K562 (cell line): ENCODE measurements around the gene GLCCI1. TPM values are rescaled to one million over a fixed set of nuclear protein-coding genes. Genes with fewer than 3 reads are reported as not detected.

Source experiments
- BCLAF1 ChIP-seq, 2 experiments: fragments of 450-650 bp in 1 of 2; IDR thresholded peaks; 2 replicates each; pipeline ENCODE4 v1.6.1; 2011 to 2017; ENCODE audit warnings: low read depth in 2 of 2, antibody characterized with exemption in 1 of 2, borderline replicate concordance in 1 of 2, low read length in 1 of 2, mild to moderate bottlenecking in 1 of 2, mixed read lengths in 1 of 2; ENCODE audit not compliant: control insufficient read depth in 1 of 2
- EGR1 ChIP-seq: fragments of 450-650 bp; conservative IDR thresholded peaks from 2 replicates; pipeline ENCODE4 v1.6.1; 2017; ENCODE audit warnings: mild to moderate bottlenecking
- ILK ChIP-seq: fragments of 450-650 bp; IDR thresholded peaks from 2 replicates; pipeline ENCODE4 v1.6.1; 2016; ENCODE audit warnings: missing genetic modification characterization, low read depth, mild to moderate bottlenecking, missing compliant biosample characterization, moderate library complexity, borderline replicate concordance
- KLF6 ChIP-seq: fragments of 250-450 bp; sonication (Bioruptor Pico); IDR thresholded peaks from 2 replicates; pipeline ENCODE4 v1.4.0; 2020; ENCODE audit warnings: mild to moderate bottlenecking, moderate library complexity, borderline replicate concordance
- POLR2B ChIP-seq: fragments of 450-650 bp; IDR thresholded peaks from 2 replicates; pipeline ENCODE4 v1.6.1; 2018; ENCODE audit warnings: low read depth; ENCODE audit not compliant: partially characterized antibody
- POLR3A ChIP-seq: IDR thresholded peaks from 2 replicates; pipeline ENCODE4 v1.6.1; 2011; ENCODE audit warnings: borderline replicate concordance, mild to moderate bottlenecking, moderate library complexity; ENCODE audit not compliant: insufficient read length, insufficient read depth; ENCODE audit errors: extremely low read depth
- PTRF ChIP-seq: fragments of 450-650 bp; IDR thresholded peaks from 2 replicates; pipeline ENCODE4 v1.6.1; 2016; ENCODE audit warnings: mild to moderate bottlenecking, missing genetic modification characterization, missing compliant biosample characterization
- SRSF9 ChIP-seq: fragments of 200-400 bp; formaldehyde crosslinking; IDR thresholded peaks from 2 replicates; pipeline ENCODE4 v1.6.1; 2017; ENCODE audit warnings: low read depth, low read length, borderline replicate concordance
- TGIF2 ChIP-seq: sonication (generic); formaldehyde crosslinking; IDR thresholded peaks from 2 replicates; pipeline ENCODE4 v1.8.1; 2022; ENCODE audit warnings: mild to moderate bottlenecking, missing genetic modification reagents, moderate library complexity
- polyA plus RNA-seq, 8 experiments: library from polyadenylated mRNA; depleted of rRNA in 4 of 8; stranded (reverse) in 5 of 8; unstranded in 3 of 8; fragments of >200 nt; fragmentation: Nextera tagmentation in 2 of 8; fragmentation: Illumina TruSeq in 1 of 8; extraction: Ambion mirVana in 2 of 8; extraction: Trizol in 1 of 8; gene quantifications; 2 replicates each; pipeline versions ENCODE4 v1.2.1 to v1.2.3, GENCODE V29; 2011 to 2014; ENCODE audit warnings: inconsistent platforms in 1 of 8, missing spikeins in 1 of 8
- total RNA-seq, 7 experiments: library from RNA; depleted of rRNA in 6 of 7; stranded (reverse); fragments of >200 nt in 6 of 7; fragmentation: Illumina TruSeq in 2 of 7; extraction: Trizol in 2 of 7; gene quantifications; 2 replicates each; pipeline versions ENCODE4 v1.2.1 to v1.2.3, GENCODE V29; 2011 to 2021; ENCODE audit warnings: low replicate concordance in 1 of 7
- TF ChIP-seq, protein P1 (sequence below): fragments of 450-650 bp; IDR thresholded peaks from 2 replicates; pipeline ENCODE4 v1.6.1; 2016
- TF ChIP-seq, protein P2 (sequence below): sonication (generic); formaldehyde crosslinking; IDR thresholded peaks from 2 replicates; pipeline ENCODE4 v1.8.0; 2022; ENCODE audit warnings: missing genetic modification reagents, mild to moderate bottlenecking, moderate library complexity, borderline replicate concordance

Gene GLCCI1
- total and polyA plus RNA-seq, 9 of the 15 experiments (the other 6 are each of a cell fraction or from before 2014, with no cell fraction given): 2.7 to 11.9 (median 7.2) TPM

DNA sequence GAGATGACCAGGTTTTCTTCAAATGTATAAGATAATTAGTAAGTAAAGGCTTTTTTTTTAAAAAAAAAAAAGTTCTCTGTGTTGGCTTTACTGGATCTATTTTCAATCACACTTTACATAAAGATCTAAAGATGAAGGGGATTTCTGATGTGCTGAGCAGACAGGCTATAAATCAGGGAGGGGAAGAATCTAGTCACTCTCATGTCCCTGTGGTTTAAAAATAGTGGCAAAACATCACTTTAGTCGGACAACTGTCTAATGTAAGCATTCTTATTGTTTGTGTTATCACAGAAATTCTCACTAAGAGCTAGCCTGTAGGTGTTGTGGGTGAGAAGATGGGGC lies 160.7 kb downstream of the GLCCI1 start (continued):
- TF ChIP-seq BCLAF1 (IDR thresholded peaks at IDR 0.05; ENCODE audit: borderline replicate concordance in 1 of 2, control insufficient read depth in 1 of 2, low read depth in 2 of 2, low read length in 1 of 2) (no peak), KLF6 (CRISPR knock-in tag) (no peak), TGIF2 (CRISPR knock-in tag) (no peak), PTRF (no peak), EGR1 (no peak), ILK (tag) (no peak), POLR2B (no peak), SRSF9 (no peak), POLR3A (no peak)
- TF ChIP-seq, protein P1, sequence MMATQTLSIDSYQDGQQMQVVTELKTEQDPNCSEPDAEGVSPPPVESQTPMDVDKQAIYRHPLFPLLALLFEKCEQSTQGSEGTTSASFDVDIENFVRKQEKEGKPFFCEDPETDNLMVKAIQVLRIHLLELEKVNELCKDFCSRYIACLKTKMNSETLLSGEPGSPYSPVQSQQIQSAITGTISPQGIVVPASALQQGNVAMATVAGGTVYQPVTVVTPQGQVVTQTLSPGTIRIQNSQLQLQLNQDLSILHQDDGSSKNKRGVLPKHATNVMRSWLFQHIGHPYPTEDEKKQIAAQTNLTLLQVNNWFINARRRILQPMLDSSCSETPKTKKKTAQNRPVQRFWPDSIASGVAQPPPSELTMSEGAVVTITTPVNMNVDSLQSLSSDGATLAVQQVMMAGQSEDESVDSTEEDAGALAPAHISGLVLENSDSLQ: peak; percentile 19; the same call in 1 of the 2 replicates
- TF ChIP-seq, protein P2, sequence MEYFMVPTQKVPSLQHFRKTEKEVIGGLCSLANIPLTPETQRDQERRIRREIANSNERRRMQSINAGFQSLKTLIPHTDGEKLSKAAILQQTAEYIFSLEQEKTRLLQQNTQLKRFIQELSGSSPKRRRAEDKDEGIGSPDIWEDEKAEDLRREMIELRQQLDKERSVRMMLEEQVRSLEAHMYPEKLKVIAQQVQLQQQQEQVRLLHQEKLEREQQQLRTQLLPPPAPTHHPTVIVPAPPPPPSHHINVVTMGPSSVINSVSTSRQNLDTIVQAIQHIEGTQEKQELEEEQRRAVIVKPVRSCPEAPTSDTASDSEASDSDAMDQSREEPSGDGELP (CRISPR knock-in tag): no peak
